NOMO-1 (cell line): ENCODE measurements around the gene BRIP1.
"Not testable (repeated sequence)": the region's sequence is repeated elsewhere in the genome, so short reads cannot be mapped to it uniquely, and the experiment has no call there.

Experiments
- DNase-seq, 2 experiments: peaks; one replicate each; lab custom pipeline; 2025; ENCODE audit not compliant: unreplicated experiment in 2 of 2; lab: John Stamatoyannopoulos, UW

Gene BRIP1

GRCh38 chr17:61862975-61863800, at the start of gene BRIP1:
Gene BRIP1, minus strand, starts transcription at chr17:61863528. Its CDS starts 1,989 bp downstream, at chr17:61861539.
- peak; percentile 90 to 92 for DNase-seq

GRCh38 chr17:61908292-61909037, 45.1 kb upstream of the BRIP1 start:
- DNase-seq = no peak

GRCh38 chr17:61907361-61907760, 44.0 kb upstream of the BRIP1 start:
- DNase-seq = no peak

GRCh38 chr17:61904094-61904710, 40.9 kb upstream of the BRIP1 start:
- DNase-seq = no peak

GRCh38 chr17:61903251-61903650, 39.9 kb upstream of the BRIP1 start:
- DNase-seq = no peak

GRCh38 chr17:61897548-61898180, 34.3 kb upstream of the BRIP1 start:
- no peak for DNase-seq

GRCh38 chr17:61895391-61895790, 32.1 kb upstream of the BRIP1 start:
- no peak for DNase-seq

GRCh38 chr17:61894310-61894709, 31.0 kb upstream of the BRIP1 start:
- not testable (repeated sequence) for DNase-seq

- DNase-seq = not testable (repeated sequence)
These were observed 24.4 kb upstream of the BRIP1 start for GRCh38 chr17:61887733-61888132.

GRCh38 chr17:61885865-61886264, 22.5 kb upstream of the BRIP1 start:
- DNase-seq = not testable (repeated sequence)

- no peak for DNase-seq
These were observed 21.5 kb upstream of the BRIP1 start for GRCh38 chr17:61884864-61885263.

GRCh38 chr17:61880589-61881102, 17.3 kb upstream of the BRIP1 start:
- DNase-seq = no peak

- DNase-seq = no peak
These were observed 15.8 kb upstream of the BRIP1 start for GRCh38 chr17:61878984-61879612.

GRCh38 chr17:61878520-61878919, 15.2 kb upstream of the BRIP1 start:
- DNase-seq = no peak

GRCh38 chr17:61877837-61878236, 14.5 kb upstream of the BRIP1 start:
- no peak for DNase-seq

GRCh38 chr17:61875804-61876203, 12.5 kb upstream of the BRIP1 start:
- DNase-seq = no peak

GRCh38 chr17:61875285-61875684, 12.0 kb upstream of the BRIP1 start:
- DNase-seq = no peak

GRCh38 chr17:61874075-61874474, 10.7 kb upstream of the BRIP1 start:
- no peak for DNase-seq

GRCh38 chr17:61872099-61872498, 8.8 kb upstream of the BRIP1 start:
- no peak for DNase-seq

- DNase-seq = no peak
These were observed 5.8 kb upstream of the BRIP1 start for GRCh38 chr17:61869138-61869537.
